Measurements from ENCODE around the gene FAM50B. TPM values are rescaled to one million over a fixed set of nuclear protein-coding genes. Genes with fewer than 3 reads are reported as not detected.

Gene FAM50B
- total RNA-seq, 1 experiment from 2014 or later: 3.3 TPM

DNA sequence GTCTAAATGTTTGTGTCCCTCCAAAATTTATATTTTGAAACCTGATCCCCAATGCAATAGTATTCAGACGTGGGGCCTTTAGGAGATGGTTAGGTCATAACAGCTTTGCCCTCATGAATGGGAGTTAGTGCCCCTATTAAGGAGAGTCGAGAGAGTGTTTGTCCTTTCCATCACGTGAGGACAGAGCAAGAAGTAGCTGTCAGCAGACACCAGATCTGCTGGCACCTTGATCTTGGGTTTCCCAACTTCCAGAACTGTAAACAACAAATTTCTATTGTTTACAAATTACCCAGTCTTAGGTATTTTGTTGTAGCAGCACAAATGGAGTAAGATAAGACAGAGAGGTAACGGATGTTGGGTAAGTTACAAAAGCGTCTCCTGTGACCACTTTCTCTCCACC lies 46.6 kb downstream of the FAM50B start:
- Mint-ChIP-seq H3K4me1 (peaks cover 32 to 33% of the 10 kb centered on the region in 2 experiments), H3K4me3 (no peak overlapping the region), H3K36me3 (ENCODE audit: insufficient read depth in 1 of 3, low read depth in 3 of 3) (peaks cover 0 to 3% (median 0%) of the 10 kb centered on the region in 3 experiments; a peak in 2 of 7 replicates), H3K9me3 (peaks cover 0 to 4% of the 10 kb centered on the region in 2 experiments; a peak in 2 of 5 replicates), H3K27me3 (ENCODE audit: low read depth) (peaks cover 18% of the 10 kb centered on the region), H3K27ac (peak overlapping the region in 1 of 3 experiments; percentile 55; a peak in 1 of 7 replicates)
- H3K23me2 ChIP-seq (ENCODE audit: insufficient read length, low read depth, low read length, poor library complexity, severe bottlenecking): no peaks in the 10 kb centered on the region
- no peak overlapping the region for H3K27ac ChIP-seq (ENCODE audit: insufficient read length, low read depth, low read length)
- H3K4me2 ChIP-seq (ENCODE audit: insufficient read depth, insufficient read length, low read length): no peak overlapping the region
- H3K79me2 ChIP-seq (ENCODE audit: insufficient read depth, low read length): no peaks in the 10 kb centered on the region
- H2BK5ac ChIP-seq (ENCODE audit: insufficient read length, low read length): no peak overlapping the region
- H3K4ac ChIP-seq (ENCODE audit: low read depth, low read length): no peak overlapping the region
- WGBS (ENCODE audit: extremely low coverage, insufficient read length, low lambda C conversion rate): no CpG with 5 or more reads among the region's 5 CpGs
- H2AK5ac ChIP-seq (ENCODE audit: insufficient read length, low read length): no peak overlapping the region
- TF ChIP-seq, protein P1, sequence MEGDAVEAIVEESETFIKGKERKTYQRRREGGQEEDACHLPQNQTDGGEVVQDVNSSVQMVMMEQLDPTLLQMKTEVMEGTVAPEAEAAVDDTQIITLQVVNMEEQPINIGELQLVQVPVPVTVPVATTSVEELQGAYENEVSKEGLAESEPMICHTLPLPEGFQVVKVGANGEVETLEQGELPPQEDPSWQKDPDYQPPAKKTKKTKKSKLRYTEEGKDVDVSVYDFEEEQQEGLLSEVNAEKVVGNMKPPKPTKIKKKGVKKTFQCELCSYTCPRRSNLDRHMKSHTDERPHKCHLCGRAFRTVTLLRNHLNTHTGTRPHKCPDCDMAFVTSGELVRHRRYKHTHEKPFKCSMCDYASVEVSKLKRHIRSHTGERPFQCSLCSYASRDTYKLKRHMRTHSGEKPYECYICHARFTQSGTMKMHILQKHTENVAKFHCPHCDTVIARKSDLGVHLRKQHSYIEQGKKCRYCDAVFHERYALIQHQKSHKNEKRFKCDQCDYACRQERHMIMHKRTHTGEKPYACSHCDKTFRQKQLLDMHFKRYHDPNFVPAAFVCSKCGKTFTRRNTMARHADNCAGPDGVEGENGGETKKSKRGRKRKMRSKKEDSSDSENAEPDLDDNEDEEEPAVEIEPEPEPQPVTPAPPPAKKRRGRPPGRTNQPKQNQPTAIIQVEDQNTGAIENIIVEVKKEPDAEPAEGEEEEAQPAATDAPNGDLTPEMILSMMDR (conservative IDR thresholded peaks at IDR 0.05): no peak
- peaks cover 11% of the 10 kb centered on the region; the same call in 1 of the 2 replicates for H3K4me1 ChIP-seq (ENCODE audit: insufficient read depth, low read length)
- peaks cover 3% of the 10 kb centered on the region for H4K20me1 ChIP-seq (ENCODE audit: control insufficient read depth, insufficient read depth, insufficient read length)
- H4K5ac ChIP-seq (ENCODE audit: insufficient read length, low read depth, low read length): no peak overlapping the region
- DNase-seq: no peak
- no peak overlapping the region for H3K14ac ChIP-seq (ENCODE audit: insufficient read depth, low read length)
- no peak overlapping the region for H3K9ac ChIP-seq (ENCODE audit: extremely low read depth, insufficient read length, low read length)
- no peak overlapping the region for H2BK20ac ChIP-seq (ENCODE audit: low read depth, low read length, poor library complexity, severe bottlenecking)
- no peaks in the 10 kb centered on the region for H3K9me3 ChIP-seq (ENCODE audit: control insufficient read depth, low read depth, low read length)
- no peak overlapping the region for H2BK120ac ChIP-seq (ENCODE audit: low read depth, low read length, poor library complexity, severe bottlenecking)
- no peak overlapping the region for H2BK12ac ChIP-seq (ENCODE audit: insufficient read length, low read depth, low read length)
- no peak overlapping the region for H3K56ac ChIP-seq (ENCODE audit: insufficient read length, low read depth, low read length)
- no peak overlapping the region for H3K23ac ChIP-seq (ENCODE audit: insufficient read length, low read depth, low read length)
- no peaks in the 10 kb centered on the region for H3K79me1 ChIP-seq (ENCODE audit: insufficient read depth, low read depth, low read length, poor library complexity, severe bottlenecking)
- no peak overlapping the region for H3T11ph ChIP-seq (ENCODE audit: low read length)
- H4K8ac ChIP-seq (replicated peaks; ENCODE audit: insufficient read length, low read depth, low read length): no peak overlapping the region
- H3K18ac ChIP-seq (ENCODE audit: insufficient read length, low read depth, low read length): no peak overlapping the region
- H3K27me3 ChIP-seq (ENCODE audit: insufficient read depth, low read length): no peaks in the 10 kb centered on the region
- no peak overlapping the region for H2AFZ ChIP-seq (ENCODE audit: low read length)
- no peak overlapping the region for H2BK15ac ChIP-seq (ENCODE audit: low read depth, low read length)
- no peak overlapping the region for H4K91ac ChIP-seq (ENCODE audit: insufficient read length, low read depth, low read length)
